GM19372 (cell line): Measurements from ENCODE around the gene PCGF3.
"Not testable (repeated sequence)": the region's sequence is repeated elsewhere in the genome, so short reads cannot be mapped to it uniquely, and the experiment has no call there.

Source experiments
- ATAC-seq: cut with Tn5 transposase; IDR thresholded peaks from one replicate; pipeline ENCODE4 v1.9.1; 2021; ENCODE audit warnings: mild to moderate bottlenecking, low read depth, moderate library complexity; ENCODE audit not compliant: unreplicated experiment

The PCGF3 gene

GRCh38 chr4:774419-775092 is 68.9 kb downstream of the PCGF3 start:
- ATAC-seq = not testable (repeated sequence)

GRCh38 chr4:775485-775884 is 69.9 kb downstream of the PCGF3 start:
- not testable (repeated sequence) for ATAC-seq

- no peak for ATAC-seq
Measured at GRCh38 chr4:776743-777441, 71.3 kb downstream of the PCGF3 start.

GRCh38 chr4:777520-778262 is 72.1 kb downstream of the PCGF3 start:
- ATAC-seq = no peak

GRCh38 chr4:779555-779954 is 73.9 kb downstream of the PCGF3 start:
- no peak for ATAC-seq

GRCh38 chr4:780255-780654 is 74.6 kb downstream of the PCGF3 start:
- ATAC-seq = not testable (repeated sequence)

GRCh38 chr4:780716-781492 is 75.3 kb downstream of the PCGF3 start:
- ATAC-seq = peak; percentile 2

- ATAC-seq = peak; percentile 92
Measured at GRCh38 chr4:781493-782216, 76.0 kb downstream of the PCGF3 start.

GRCh38 chr4:784401-785331 is 79.0 kb downstream of the PCGF3 start:
- ATAC-seq = no peak

GRCh38 chr4:785332-786073 is 79.9 kb downstream of the PCGF3 start:
- no peak for ATAC-seq

GRCh38 chr4:786074-786741 is 80.6 kb downstream of the PCGF3 start:
- ATAC-seq = no peak

- ATAC-seq = no peak
Measured at GRCh38 chr4:786861-787300, 81.2 kb downstream of the PCGF3 start.

- ATAC-seq = no peak
Measured at GRCh38 chr4:787561-787981, 81.9 kb downstream of the PCGF3 start.

GRCh38 chr4:788006-788635 is 82.5 kb downstream of the PCGF3 start:
- no peak for ATAC-seq

GRCh38 chr4:788636-789297 is 83.1 kb downstream of the PCGF3 start:
- ATAC-seq = no peak

GRCh38 chr4:789571-790465 is 84.2 kb downstream of the PCGF3 start:
- ATAC-seq = no peak
